ENCODE results near the gene CTNND2.
"Not testable (repeated sequence)": the region's sequence is repeated elsewhere in the genome, so short reads cannot be mapped to it uniquely, and the experiment has no call there.

The CTNND2 gene

GRCh38 chr5:11052871-11053270 is 851.4 kb downstream of the CTNND2 start:
- no peak for DNase-seq

DNA sequence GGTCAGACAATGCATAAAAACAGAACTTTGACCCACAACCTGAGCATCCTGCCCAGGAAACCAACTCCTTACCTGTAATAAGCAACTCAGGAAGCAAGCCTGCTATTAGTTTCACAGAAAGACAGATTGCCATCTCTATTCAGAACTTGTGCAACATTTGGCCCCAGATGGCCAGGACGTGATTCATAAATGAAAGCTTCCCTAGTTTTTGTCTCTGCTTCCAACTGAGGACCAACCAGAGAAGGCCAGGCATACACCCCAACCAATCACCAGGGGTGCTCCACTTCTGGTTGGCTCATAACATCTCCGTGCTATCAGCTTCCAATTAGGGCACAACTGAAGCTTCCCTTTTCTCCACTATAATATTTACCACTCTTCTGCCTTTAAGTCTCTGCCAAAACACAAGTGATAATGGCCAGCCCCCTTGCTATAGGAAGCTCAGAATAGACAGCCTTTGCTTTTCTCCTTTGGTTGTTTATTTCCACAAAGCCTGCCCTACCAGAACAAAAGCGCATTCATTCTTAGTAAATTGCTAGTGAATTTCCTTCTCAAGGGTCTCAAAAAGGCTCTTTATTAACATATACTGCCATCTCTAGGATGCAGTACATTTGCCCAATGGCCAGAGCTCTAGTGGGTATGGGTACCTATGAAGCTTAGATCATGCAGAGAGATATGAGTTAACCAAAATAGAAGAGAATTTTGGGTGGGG is 853.5 kb downstream of the CTNND2 start:
- no peak for DNase-seq

GRCh38 chr5:11048760-11049159 is 855.5 kb downstream of the CTNND2 start:
- no peak for DNase-seq

DNA sequence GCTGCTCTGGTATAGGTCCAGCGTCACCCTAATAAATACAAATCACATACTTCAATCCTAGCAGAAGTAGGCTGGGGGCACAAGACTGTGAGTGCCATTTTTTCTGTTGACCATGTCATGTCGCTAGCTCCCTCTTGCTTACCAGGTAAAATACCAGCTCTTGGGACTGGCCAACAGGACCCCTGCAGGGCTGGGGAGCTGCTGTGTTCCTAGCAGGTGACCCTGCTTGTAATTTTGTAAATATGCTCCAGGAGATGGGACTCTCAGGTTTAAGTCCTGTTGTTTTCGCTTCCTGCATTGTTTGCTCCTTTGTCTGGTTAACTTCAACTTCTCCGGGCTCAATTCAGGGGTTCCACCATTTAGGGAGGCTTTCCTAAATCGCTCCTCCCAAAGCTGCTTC is 856.6 kb downstream of the CTNND2 start:
- DNase-seq = no peak

- no peak for DNase-seq
These were observed 857.2 kb downstream of the CTNND2 start for GRCh38 chr5:11047030-11047429.

GRCh38 chr5:11046160-11046559 is 858.1 kb downstream of the CTNND2 start:
- no peak for DNase-seq

DNA sequence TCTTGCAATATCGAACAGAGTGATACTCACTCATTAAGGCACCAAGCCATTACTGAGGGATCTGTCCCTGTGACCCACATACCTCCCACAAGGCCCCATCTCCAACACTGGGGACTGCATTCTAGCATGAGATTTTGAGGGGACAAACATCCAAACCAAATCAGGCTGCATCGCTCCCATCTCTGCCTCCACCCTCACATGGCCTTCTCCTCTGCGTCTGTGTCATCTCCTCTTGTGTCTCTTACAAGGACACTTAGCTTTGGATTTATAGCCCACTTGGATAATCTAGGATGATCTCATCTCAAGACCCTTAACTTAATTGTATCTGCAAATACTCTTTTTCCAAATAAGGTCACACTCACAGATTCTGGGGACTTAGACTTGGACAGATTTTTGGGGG is 858.8 kb downstream of the CTNND2 start:
- DNase-seq = no peak

DNA sequence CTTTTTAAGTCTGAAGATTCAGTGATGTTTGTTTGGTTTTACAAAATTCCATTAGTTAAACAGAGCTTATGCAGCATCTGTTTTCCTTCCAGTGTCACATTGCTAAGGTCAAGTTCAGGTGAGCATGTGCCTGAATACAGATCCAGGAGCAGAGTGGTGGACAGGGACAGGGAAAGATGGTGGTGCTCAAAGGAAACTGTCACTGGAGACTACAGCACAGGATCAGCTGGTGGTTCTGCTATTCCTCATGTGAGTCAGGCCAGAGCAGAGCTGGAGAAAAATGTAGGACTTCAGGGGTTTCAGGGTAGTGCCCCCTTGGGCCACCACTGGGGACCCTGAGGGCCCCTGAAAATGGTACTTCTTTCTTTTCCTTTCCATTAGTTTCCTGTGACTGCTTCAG is 859.7 kb downstream of the CTNND2 start:
- no peak for DNase-seq

GRCh38 chr5:11043881-11044280 is 860.4 kb downstream of the CTNND2 start:
- DNase-seq = no peak

- no peak for DNase-seq
These were observed 863.9 kb downstream of the CTNND2 start for GRCh38 chr5:11040345-11040744.

DNA sequence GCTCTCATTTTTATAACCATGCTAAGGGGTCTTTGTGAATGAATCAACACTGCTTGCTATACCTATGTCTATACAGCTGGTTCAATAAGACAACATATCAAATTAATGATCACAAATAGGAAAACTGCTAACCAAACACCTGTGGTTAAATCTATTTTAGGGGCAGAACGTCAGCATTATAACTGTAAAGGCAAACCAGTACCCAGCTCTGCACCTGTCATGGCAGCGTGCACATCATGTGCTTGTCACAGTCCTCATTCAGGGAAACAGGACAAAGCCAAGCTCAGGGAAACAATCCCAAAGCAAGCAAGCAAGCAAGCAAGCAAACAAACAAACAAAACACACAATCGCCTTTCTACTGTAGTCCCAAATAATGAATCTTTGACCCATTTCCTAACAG is 865.5 kb downstream of the CTNND2 start:
- DNase-seq = no peak

DNA sequence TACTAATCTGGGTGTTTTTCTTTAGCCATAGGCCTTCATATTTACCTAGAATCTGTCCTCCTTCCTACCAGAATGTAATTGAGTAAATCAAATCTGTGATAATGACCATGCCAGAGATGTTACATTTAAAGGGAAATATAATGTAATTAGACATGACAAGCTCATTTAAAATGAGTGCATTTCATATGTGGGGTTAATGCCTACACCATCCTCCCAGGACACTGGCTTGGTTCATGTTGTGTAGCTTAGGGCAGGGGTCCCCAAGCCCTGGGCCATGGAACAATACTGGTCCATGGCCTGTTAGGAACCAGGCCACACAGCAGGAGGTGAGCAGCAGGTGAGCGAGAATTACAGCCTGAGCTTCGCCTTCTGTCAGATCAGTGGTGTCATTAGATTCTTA is 866.3 kb downstream of the CTNND2 start:
- no peak for DNase-seq

DNA sequence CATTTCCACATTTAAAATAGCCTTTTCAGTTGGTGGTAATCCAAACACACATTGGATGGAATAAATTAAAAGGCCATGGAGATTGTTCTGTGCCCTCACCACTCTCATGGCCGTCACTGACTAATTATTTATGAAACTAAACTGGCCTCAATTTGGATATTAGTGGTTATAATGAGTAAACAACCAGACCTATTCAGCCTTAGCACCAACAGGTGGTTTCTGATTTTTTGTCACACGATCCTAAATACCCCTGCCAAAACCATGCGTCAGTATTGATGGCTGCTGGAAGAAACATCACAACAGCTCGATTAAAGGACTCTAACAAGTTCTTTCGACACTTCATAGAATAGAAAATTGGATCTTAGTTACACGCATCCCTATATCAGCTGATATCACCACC is 867.2 kb downstream of the CTNND2 start:
- DNase-seq = no peak

DNA sequence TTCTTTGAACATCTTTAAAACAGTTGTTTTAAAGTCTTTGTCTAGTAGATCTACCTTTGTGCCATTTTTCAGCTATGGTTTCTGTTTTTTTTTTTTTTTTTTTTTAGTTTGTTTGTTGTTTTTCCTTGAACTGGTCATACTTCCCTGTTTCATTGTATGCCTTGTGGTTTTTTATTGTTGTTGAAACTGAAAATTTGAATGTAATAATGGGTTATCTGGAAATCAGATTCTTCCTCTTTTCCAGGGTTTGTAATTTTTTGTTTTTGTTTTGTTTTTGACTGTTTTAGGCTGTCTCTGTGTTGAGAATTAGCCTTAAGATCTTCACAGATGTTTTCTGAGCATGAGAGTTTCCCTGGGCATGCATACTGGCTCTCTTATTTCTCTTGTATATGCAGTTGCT is 873.6 kb downstream of the CTNND2 start:
- no peak for DNase-seq

- no peak for DNase-seq
These were observed 876.6 kb downstream of the CTNND2 start for GRCh38 chr5:11027660-11028059.

DNA sequence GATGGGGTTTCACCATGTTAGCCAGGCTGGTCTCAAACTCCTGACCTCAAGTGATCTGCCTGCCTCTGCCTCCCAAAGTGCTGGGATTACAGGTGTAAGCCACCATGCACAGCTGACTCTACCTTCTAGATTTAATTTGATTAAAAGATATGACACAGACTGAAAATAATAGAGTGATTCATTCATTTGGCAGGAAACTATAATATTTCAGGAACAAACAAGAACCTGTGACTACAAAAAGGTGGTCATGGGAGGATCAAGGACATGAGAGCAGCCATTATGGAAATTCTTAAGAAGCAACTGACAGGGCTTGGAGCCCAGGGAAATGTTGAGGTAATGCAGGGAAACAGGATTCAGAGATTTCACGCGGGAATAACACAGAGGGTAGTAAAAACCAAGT is 877.7 kb downstream of the CTNND2 start:
- DNase-seq = no peak

DNA sequence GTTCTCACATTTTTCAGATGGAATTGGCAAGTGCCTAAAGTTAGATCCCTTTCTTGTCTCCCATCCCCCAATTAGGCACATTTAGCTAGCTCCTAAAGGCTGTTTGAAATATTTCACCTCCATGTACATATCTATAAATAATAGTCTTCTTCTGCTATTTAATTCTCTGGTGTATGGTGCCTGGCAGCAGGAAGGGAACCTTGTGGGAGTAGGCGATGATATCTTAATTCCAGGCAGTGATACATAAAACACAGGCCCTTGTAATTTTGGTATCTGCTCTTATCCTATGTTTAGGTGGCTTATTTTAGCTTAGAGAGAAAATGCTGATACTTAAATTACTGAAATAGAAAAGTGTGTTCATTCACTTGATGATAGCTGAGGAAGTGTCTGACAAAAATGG is 880.3 kb downstream of the CTNND2 start:
- no peak for DNase-seq

DNA sequence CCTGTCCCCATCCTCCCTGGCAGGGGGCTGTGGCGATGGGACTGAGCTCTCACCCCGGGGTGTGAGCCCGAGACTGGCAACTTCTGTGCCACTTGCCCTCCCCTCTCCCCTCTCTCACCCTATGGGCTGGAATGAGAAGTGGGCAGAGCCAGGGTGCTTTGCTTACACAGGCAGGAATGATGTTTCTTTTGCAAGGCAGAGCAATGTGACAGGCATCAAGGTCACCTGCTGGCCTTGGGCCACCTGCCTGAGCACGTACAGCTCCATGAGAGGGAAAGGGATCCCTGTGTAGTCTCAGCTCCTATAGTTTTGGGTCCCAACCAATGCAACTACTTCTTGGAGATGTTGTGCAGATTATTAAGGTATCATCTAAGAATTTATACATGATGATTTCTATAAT is 890.5 kb downstream of the CTNND2 start:
- no peak for DNase-seq

DNA sequence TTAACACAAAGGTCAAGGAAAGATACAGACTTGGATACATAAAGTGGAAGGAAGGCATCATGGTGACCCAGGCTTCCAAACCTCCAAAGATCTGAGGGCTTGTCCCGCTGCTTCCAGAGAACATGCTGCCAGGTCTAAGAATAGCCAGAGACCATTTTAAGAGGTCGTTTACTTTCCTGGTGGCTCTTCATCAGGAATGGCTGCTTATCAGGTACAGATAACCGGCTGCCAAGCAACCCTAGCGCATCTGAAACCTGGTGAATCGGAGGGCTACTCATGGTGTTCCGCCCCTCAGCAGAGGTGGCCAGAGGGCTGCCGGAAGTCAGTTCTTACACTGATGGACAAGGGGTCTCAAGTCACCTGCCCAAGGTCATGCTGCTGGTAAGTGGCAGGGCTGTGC is 892.0 kb downstream of the CTNND2 start:
- no peak for DNase-seq

- DNase-seq = no peak
These were observed 893.6 kb downstream of the CTNND2 start for GRCh38 chr5:11010429-11011210.

DNA sequence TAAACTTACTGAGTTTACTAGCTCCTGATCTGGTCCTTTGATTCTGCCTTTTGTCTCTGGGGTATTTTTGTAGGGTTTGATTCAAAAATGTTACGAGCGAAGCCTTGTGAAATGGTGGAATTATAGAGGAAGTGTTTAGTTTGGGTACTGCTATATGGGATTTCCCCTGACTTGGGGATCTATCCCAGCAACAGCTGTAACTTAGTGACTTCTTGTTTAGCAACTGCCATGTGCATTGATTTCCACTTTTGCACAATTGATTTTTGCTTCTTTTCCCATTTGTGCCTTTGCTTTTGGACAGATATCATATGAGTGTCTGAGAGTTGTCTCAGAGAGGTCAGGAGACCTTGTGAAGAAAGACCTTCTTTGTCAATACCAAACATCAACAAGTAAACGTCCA is 894.7 kb downstream of the CTNND2 start:
- DNase-seq = no peak

DNA sequence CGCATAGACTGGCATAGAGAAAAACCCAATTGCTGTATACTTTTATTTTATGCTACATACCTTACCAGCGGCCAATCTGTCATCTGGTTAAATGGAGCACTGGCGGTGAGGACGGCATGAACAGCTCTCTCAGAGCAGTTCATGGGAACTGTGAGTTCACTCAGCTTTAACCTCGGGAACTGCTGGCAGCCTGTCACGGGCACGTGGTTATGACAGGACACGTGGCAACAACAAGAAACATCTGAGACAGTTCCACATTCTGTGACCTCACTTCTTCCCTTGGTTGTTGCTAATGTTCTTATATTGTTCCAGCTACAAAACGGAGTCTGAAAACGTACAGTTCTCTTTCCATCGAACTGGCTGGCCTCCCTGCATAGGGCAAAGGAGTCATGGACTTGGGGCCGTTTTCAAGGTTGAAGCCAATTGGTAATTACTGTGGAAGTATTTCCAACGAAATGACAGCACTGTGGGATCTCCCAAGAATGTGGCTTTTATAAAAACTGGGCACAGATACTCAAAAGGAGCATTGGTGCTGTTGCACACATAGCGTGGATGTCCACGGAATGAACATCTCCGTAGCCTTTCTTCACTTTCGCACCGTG is 896.9 kb downstream of the CTNND2 start:
- DNase-seq = no peak

- not testable (repeated sequence) for DNase-seq
These were observed 899.7 kb downstream of the CTNND2 start for GRCh38 chr5:11004523-11004922.

Measured in COR-L47 (cell line).